Measurements from ENCODE around the gene PRDM1.
"Not testable (repeated sequence)": the region's sequence is repeated elsewhere in the genome, so short reads cannot be mapped to it uniquely, and the experiment has no call there.

The PRDM1 gene

DNA sequence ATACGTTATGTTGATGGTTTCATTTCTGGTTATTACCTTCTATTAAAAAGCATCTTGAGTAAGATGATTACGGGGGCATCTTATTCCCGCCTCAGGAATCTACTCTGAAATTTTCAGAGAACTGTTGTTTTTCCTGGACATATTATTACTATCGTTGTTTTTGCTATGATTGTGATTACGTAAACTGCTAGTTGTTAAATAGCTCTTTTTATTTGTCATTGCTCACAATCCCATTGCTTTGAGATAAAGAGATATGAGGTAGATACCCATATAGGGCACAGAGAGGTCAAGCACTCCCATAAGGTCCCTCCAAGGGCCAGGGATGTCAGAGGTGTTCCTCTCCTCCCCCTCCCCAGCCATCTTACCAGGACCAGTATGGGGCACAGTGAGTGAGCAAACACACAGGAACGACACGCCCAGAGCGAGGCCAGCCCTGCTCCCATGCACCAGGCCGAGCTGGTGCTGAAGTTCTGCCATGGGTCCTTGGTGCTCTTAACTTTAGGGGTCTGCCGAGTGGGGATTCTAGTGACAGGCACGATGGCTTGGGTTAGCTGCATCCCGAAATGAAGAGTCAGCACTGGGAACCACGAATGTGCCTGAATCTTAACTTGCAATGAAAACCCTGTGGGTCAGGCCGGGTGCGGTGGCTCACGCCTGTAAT lies 49.9 kb downstream of the PRDM1 start:
- no peak for DNase-seq (ENCODE audit: low spot score)
- FAIRE-seq, result no peak

DNA sequence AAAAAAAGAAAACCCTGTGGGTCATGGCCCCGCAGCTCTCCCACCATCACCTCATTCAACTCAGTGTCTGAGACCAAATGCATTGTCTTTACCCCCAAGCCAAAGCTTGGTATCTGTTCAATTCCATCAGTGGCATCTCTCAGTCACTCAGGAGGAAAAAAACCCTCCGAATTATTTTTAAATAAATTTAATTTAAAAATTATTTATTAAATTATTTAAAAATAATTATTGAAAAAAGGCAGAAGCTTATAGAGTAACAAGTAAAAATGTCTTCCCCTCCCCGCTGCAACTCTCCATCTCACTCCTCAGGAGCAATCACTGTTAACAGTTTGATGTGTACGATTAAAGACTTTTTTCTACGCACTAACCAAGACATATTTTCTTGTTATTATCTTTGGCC lies 50.7 kb downstream of the PRDM1 start:
- DNase-seq (ENCODE audit: low spot score), result no peak
- FAIRE-seq, result no peak

DNA sequence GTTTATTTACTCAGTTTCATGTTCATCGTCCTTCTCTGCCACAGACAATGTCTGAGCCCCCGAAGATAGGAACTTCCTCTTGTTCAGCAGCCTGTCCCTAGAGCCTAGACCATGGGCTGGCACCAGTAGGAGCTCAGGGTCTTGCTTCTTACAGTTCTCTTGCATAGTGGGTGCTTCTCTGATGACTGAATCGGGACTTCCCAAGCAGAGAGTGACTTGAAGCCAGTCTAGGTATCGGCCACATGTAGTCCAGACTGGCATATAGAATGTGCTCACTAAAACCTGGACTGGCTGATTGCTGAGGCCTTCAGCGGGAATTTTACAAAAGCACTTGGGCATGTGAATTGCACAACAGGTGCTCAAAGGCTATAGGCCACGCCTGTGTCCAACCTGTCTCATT lies 52.0 kb downstream of the PRDM1 start:
- no peak for FAIRE-seq
- DNase-seq (ENCODE audit: low spot score), result no peak

DNA sequence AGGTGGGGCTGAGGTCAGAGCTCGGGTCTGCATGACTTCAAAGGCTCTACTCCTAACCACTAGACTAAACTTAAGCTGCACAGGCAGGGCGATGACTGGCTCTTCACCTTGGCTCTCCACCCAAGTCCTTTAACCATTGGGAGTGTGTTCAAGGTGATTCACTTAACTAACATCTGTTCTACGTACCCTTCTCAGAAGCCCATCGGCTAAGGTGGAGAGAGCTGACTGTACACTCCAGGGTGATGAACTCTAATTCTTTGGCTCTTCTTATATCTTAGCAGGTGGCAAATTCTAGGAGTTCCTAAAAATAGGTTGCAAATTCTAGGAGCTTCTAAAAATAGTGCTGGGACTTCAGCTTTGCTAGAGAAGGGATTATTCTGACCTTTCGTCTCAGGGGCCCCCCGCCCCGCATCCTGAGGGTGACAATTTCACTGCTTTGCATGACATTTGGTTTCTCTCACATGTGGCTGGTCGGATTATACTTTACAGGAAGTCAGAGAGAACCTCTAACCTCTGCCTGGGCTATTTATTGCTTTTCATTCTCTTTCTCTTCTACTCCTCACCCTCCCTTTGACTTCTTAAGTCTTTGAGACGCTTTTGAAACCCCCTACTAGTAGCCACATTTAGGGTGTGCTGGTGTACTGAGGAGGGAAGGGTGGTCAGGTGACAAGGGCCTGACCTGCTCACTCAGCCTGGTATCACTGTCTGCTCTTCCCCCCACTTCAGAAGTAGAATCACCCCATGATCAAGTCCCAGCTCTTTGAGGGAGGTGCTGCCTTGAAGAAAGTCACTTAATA lies 55.5 kb downstream of the PRDM1 start:
- FAIRE-seq, result no peak

DNA sequence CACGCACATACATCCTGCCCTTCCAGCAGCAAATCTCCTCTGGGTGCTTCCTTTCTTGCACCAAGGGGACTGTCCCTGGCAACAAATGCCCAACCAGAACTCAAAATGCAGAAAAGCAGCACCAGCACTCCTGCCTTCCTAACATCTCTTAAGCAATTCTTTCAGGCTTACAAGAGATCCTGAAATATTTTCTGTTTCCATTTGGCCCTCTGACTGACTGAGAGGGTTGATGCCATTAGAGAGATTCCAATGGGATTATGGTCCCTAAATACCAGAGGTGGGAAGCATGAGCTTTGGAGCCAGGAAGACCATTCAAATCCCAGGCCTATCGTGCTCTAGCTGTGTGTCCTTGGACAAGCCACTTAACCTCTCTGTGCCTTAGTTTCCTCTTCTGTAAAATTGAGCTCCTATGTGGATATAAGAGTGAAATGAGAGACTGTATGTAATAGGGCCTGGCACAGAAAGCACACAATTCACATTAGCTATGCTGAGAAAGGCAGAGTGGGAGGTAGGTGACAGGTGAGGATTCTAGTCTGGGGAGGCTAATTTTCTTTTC lies 56.8 kb downstream of the PRDM1 start:
- FAIRE-seq (no peak), DNase-seq (ENCODE audit: low spot score) (no peak)

More for the DNA sequence above, 55.5 kb downstream of the PRDM1 start:
- no peak for DNase-seq (ENCODE audit: low spot score)

DNA sequence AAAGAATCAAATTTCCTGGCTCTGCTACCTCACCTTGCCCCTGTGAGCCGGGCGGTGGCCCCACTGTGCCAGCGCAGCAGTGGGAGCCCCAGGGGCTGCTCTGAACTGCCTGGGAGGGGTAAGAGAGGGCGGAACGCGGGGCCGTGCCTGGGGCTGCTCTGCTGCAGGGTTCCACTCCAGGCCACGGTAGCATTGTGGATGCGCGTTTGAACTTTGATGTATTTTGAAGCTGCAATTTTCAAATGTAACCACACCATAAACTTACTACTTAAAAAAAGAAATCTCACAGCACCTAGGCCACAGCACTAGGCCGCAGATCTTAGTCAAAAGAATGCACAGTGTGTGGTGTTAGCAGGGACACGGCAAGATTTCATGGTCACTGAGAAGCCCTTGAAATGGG lies 57.5 kb downstream of the PRDM1 start:
- FAIRE-seq, result no peak
- DNase-seq (ENCODE audit: low spot score), result no peak

DNA sequence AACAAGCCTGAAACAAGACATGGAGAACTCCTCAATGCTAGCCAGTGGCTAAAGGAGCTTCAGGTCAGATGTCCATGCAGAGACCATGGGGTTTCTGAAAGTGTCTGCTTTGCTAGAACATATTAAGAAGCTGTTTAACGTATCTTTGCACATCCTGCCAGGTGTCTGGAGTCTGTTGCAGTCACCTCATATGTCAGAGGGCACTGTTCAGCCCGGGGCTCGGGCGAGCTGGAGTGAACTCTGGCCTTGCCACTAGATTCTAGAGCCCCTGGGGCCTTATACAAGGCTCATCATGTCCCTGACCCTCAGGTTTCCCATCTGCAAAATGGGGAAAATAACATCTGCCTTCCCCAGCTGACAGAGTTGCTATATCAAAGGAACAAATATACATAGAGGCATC lies 59.0 kb downstream of the PRDM1 start:
- DNase-seq (ENCODE audit: low spot score), result no peak
- no peak for FAIRE-seq

DNA sequence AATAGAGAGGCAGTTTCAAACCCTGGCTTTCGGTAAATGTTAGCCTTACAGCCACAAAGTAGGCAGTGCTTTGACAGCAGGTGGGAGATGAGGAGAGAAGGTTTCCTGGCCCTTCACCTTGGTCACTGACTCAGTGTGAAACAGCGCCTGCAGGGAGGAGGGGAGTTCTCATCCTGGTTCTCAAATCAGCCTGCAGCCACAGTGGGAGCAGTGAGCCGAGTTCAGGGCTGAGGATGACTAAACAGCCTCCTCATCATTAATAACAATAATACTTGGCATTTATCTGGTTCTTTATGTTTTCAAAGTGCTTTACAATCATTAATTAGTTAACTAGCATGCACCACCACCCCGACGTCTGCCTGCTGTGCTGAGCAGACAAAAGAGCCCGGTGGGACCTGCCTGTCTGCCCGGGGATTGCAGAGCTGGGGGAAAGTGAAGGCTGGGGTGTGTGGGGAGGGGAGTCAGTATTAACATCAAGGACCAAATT lies 59.6 kb downstream of the PRDM1 start:
- DNase-seq (ENCODE audit: low spot score), result no peak
- no peak for FAIRE-seq

DNA sequence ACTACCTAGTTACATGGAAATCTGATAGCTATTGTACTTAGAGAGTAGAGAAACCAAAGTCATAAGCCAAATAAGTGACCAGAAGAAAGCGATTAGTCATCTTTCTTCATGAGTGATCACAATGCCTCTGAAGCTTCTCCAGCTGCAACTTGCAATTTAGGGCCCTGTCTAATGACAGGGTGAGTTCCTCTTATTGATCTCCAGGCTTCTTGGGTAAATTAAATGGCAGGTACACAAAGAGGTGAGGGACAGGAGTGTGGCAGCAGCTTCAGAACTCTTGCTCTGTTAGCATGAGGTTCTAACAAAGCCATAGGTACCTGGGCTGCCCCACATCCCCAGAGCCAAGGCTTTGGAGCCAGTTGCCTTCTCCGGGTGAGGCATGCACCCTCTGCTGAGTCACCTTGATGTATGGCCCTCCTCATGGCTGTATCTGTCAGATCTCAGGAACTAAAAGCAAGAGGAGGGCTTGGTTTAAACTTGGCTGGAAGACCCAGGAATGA lies 60.8 kb downstream of the PRDM1 start:
- no peak for DNase-seq (ENCODE audit: low spot score)
- FAIRE-seq, result no peak

DNA sequence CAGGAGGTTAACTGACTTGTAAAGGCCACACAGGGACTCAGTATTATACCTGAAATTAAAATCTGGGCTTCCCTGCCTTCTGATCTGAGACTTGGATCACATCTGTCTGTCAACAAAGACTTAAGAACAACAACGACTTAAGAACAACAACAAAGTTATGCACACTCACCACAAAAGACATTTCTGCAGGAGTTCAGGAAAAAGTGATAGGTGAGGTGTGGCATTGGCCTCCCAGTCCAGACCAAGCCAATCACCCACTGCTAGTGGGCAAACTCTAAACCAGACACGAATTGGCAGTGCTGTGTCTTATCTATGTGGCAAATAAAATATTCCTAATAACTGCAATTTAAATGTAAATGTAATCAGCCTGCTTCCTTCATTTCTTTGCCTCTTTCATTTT lies 61.3 kb downstream of the PRDM1 start:
- no peak for FAIRE-seq
- DNase-seq (ENCODE audit: low spot score), result no peak

DNA sequence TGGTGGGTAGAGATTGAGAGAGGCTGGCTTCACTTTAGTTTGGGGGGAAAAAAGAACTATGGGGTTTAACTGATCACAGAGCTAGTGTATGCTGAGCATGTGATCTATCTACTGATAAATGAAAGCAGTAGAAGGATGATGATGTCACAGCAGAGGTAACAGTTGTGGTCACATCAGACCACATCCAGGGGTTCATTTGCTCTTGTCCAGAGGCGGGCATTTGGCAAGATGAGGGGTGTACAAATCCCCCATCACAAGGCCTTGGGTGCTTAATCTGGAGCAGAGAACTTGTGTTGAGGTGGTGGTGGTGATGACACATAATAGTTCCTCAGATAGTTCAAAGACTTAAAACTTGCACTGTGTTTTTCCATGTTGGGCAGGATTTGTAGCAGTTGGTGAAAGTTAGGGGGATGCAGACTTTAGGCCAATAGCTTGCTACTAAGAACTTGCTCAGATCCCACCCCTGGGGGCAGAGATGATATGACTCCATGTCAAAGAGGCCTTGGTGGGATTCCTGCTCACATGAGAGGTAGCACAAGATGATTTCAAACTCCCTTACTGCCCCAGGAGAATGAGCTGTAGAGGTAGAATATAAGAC lies 63.4 kb downstream of the PRDM1 start:
- no peak for DNase-seq (ENCODE audit: low spot score)
- FAIRE-seq, result no peak

DNA sequence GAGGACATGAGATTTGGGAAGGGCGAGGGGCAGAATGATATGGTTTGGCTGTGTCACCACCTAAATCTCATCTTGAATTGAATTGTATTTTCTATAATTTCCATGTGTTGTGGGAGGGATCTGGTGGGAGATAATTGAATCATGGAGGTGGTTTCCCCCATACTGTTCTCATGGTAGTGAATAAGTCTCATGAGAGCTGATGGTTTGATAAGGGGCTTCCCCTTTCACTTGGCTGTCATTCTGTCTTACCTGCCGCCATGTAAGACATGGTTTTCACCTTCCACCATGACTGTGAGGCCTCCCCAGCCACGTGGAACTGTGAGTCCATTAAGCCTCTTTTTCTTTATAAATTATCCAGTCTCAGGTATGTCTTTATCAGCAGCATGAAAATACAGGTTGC lies 66.3 kb downstream of the PRDM1 start:
- not testable (repeated sequence) for DNase-seq (ENCODE audit: low spot score); FAIRE-seq

DNA sequence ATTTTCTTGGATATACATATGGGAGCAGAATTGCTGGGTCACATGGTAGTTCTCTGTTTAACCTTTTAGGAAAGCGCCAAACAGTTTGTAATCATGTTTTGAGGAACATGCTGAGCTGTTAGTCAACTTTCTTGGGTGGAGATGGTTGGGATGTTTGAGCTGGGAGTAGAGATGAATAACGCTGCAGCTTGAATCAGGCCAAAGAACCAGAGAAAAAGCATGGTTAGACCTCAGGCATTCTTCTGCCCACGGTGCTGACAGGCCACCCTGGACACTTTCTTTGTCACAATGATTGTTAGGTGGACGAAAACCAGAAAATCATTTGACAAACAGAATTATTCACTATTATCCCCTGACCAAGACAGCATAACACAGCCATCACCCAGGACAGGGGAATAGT lies 66.8 kb downstream of the PRDM1 start:
- no peak for FAIRE-seq

DNA sequence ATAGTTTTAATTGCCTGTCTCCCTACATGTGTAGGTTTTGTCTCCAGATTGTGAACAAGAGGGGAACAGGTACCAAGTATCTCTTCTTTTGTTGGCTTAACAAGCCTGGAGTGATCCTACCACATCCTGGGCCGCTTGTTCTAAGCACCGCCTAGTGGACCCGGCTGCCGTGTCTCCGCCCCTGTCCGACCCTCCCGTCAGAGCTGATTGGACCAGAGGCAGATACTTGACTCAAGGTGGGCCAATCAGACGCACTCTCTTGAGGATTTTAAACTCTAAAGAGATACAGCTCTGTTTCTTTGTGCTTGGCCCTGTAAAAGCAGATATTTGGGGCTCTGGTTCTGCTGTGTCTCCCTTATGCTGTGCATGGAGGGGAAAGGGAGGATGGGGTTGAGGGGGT lies 68.2 kb downstream of the PRDM1 start:
- no peak for DNase-seq (ENCODE audit: low spot score)
- FAIRE-seq, result no peak

More for the DNA sequence above, 66.8 kb downstream of the PRDM1 start:
- no peak for DNase-seq (ENCODE audit: low spot score)

DNA sequence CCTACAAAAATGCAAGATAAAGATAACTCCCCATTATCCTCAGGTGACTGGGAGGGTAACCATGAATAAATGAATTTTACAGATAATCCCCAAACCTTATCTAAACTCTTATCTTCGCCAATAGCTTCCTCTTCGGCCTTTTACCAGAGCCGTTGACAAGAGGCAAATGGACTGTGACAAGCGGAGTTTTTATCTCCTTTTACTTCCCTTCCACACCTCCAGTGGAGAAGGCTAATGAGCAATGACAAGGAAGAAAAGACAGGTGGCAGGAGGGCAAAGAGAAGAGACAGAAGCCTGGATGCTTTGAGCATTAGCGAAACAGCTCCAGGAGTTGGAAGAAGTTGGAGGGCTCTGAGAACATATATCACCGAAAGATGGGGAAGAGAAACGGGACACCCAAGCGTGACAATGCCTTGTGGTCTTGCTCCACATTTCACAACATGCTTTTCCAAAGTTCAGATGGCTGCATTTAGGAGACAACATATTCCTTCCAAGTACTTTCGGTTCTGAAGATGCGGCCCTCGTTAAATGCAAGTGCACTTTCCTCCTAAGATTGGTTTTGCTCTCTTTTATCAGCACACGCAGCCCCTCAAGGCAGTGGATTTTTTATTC lies 69.2 kb downstream of the PRDM1 start:
- DNase-seq (ENCODE audit: low spot score) (no peak), FAIRE-seq (no peak)

DNA sequence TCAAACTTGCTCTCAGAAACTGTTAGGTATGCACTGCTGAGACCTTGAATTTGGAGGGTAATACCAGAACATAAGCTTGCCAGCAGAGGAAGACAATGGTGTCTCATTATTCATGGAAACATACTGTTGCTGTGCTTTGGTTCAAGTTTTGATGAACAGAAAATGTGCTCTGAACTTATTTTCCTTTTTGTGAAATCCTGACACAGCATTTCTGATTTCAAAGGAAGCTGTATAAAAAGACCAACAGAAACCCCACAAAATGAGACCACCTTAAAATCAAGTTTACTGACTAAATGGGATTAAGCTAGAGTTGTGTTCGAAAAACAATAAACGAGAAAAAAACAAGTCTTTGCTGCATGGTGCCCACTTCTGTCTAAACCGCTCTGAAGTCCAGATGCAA lies 70.3 kb downstream of the PRDM1 start:
- no peak for FAIRE-seq
- no peak for DNase-seq (ENCODE audit: low spot score)

DNA sequence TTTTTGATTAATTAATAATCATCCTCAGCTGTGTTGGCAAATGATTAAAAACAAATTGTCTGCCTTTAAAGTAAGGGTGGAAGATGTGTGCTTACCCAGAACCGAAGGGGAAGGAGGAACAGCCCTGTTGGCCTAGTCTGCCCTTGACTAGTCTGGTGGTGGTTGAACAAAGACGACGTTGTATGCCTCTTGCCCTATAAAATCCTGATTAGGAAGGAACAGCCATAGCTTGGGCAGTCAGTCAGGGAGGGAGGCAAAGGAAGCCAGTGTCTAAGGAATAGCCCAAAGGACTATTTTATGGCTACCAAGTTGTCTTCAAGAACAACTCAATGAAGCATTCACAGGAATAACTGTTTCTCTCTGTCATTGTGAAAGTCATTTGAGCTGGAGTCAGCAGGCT lies 70.7 kb downstream of the PRDM1 start:
- DNase-seq (ENCODE audit: low spot score) (no peak), FAIRE-seq (no peak)

DNA sequence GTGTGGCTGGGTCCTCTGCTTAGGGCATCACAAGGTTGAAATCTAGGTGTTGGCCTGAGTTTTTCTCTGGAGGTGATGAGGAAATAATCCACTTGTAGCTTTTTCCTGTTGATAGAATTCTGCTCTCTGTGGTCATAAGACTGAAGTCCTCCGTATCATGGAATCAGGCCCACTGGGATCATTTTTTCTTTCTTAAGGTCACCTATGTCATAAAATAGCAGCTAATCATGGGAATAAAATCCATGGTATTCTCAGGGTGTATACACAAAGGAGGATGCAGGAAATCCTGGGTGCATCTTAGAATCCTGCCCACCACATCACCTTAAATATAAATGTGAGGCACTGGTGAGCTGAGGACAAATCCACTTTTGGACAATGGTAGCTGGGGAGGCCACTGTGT lies 72.7 kb downstream of the PRDM1 start:
- no peak for FAIRE-seq
- DNase-seq (ENCODE audit: low spot score), result no peak

All from urothelium cell line (cell line).